GM23338 (cell line): ENCODE data around the gene ACBD3. TPM values are rescaled to one million over a fixed set of nuclear protein-coding genes. Genes with fewer than 3 reads are reported as not detected.

ENCODE experiments used
- ATAC-seq: fragments of 200-7000 bp; cut with Tn5 transposase; 3 replicates; pipeline ENCODE4 v1.9.1; 2020
- DNase-seq: peaks from one replicate; pipeline ENCODE4 v3.0.0-alpha.2; 2015; ENCODE audit warnings: low spot score
- H2AFZ ChIP-seq: fragments of 200-600 bp; sonication (generic); 2 replicates; pipeline ENCODE4 v1.8.0; 2016; ENCODE audit warnings: antibody characterized with exemption, mild to moderate bottlenecking, moderate library complexity
- H3F3A ChIP-seq: fragments of 200-600 bp; sonication (generic); replicated peaks from 2 replicates; pipeline ENCODE4 v1.8.0; 2017; ENCODE audit warnings: antibody characterized with exemption, mixed run types, low read depth
- H3K27ac ChIP-seq: fragments of 200-600 bp; sonication (generic); 2 replicates; pipeline ENCODE4 v1.6.1; 2016; ENCODE audit warnings: low read depth
- H3K27me3 ChIP-seq: fragments of 200-600 bp; sonication (generic); 2 replicates; pipeline ENCODE4 v1.8.0; 2016; ENCODE audit warnings: mild to moderate bottlenecking, mixed run types, moderate library complexity; ENCODE audit not compliant: insufficient read depth
- H3K36me3 ChIP-seq: fragments of 200-600 bp; sonication (generic); 2 replicates; pipeline ENCODE4 v1.8.0; 2016; ENCODE audit warnings: mild to moderate bottlenecking; ENCODE audit not compliant: insufficient read depth
- H3K4me1 ChIP-seq: fragments of 200-600 bp; sonication (generic); 2 replicates; pipeline ENCODE4 v1.8.0; 2016; ENCODE audit warnings: mild to moderate bottlenecking, moderate library complexity; ENCODE audit not compliant: insufficient read depth
- H3K4me2 ChIP-seq: fragments of 200-600 bp; sonication (generic); 2 replicates; pipeline ENCODE4 v1.7.1; 2017; ENCODE audit warnings: mixed run types
- H3K4me3 ChIP-seq: fragments of 200-600 bp; sonication (generic); 2 replicates; pipeline ENCODE4 v1.6.1; 2016; ENCODE audit warnings: mixed run types
- H3K79me2 ChIP-seq: fragments of 200-600 bp; sonication (generic); replicated peaks from 2 replicates; pipeline ENCODE4 v1.8.0; 2017; ENCODE audit warnings: mild to moderate bottlenecking; ENCODE audit not compliant: insufficient read depth
- H3K9me2 ChIP-seq: fragments of 200-600 bp; sonication (generic); 2 replicates; pipeline ENCODE4 v1.8.0; 2017; ENCODE audit not compliant: insufficient read depth
- H4K20me1 ChIP-seq: fragments of 200-600 bp; sonication (generic); replicated peaks from 2 replicates; pipeline ENCODE4 v1.8.0; 2017; ENCODE audit warnings: mild to moderate bottlenecking; ENCODE audit not compliant: insufficient read depth
- H3K27ac Mint-ChIP-seq: 2 replicates; pipeline ENCODE4 v1.8.0; 2020; ENCODE audit warnings: inconsistent platforms, mild to moderate bottlenecking, moderate library complexity, mixed read lengths
- H3K27me3 Mint-ChIP-seq: 3 replicates; pipeline ENCODE4 v1.8.0; 2022; ENCODE audit warnings: low read depth, mild to moderate bottlenecking, moderate library complexity, mixed read lengths, inconsistent platforms; ENCODE audit not compliant: insufficient read depth, poor library complexity
- H3K36me3 Mint-ChIP-seq: 3 replicates; pipeline ENCODE4 v1.8.0; 2021; ENCODE audit warnings: low read depth, mild to moderate bottlenecking, inconsistent platforms, moderate library complexity, mixed read lengths
- H3K4me1 Mint-ChIP-seq: 3 replicates; pipeline ENCODE4 v1.8.0; 2020; ENCODE audit warnings: mild to moderate bottlenecking, inconsistent platforms, mixed read lengths
- H3K4me3 Mint-ChIP-seq: 3 replicates; pipeline ENCODE4 v1.8.0; 2021; ENCODE audit warnings: moderate library complexity, mild to moderate bottlenecking, inconsistent platforms, mixed read lengths
- H3K9me3 Mint-ChIP-seq: 3 replicates; pipeline ENCODE4 v1.8.0; 2020; ENCODE audit warnings: moderate library complexity, mild to moderate bottlenecking, inconsistent platforms, mixed read lengths
- CREB1 ChIP-seq: fragments of 250-450 bp; sonication (Bioruptor Pico); IDR thresholded peaks from 2 replicates; pipeline ENCODE4 v1.5.0; 2020; ENCODE audit warnings: low read depth, mild to moderate bottlenecking, moderate library complexity
- EZH2 ChIP-seq: fragments of 200-600 bp; sonication (generic); IDR thresholded peaks from one replicate; pipeline ENCODE4 v1.8.0; 2017; ENCODE audit warnings: antibody characterized with exemption, mild to moderate bottlenecking, low read depth; ENCODE audit not compliant: unreplicated experiment
- JUNB ChIP-seq: IDR thresholded peaks from one replicate; pipeline ENCODE4 v1.6.1; 2016; ENCODE audit warnings: antibody characterized with exemption; ENCODE audit not compliant: unreplicated experiment
- NANOG ChIP-seq: IDR thresholded peaks from 2 replicates; pipeline ENCODE4 v1.6.1; 2016; ENCODE audit warnings: antibody characterized with exemption, borderline replicate concordance
- polyA plus RNA-seq: library from polyadenylated mRNA; unstranded; fragments of >200 nt; fragmentation: Nextera tagmentation; extraction: Ambion mirVana; gene quantifications from 2 replicates; pipeline ENCODE4 v1.2.1, GENCODE V29; 2016
- total RNA-seq: library from RNA; depleted of rRNA; stranded (reverse); fragments of >200 nt; shearing (Covaris generic); gene quantifications from 2 replicates; pipeline ENCODE4 v1.2.3, GENCODE V29; 2014
- TF ChIP-seq, protein P1 (sequence below): IDR thresholded peaks from one replicate; pipeline ENCODE4 v1.6.1; 2018; ENCODE audit warnings: antibody characterized with exemption; ENCODE audit not compliant: unreplicated experiment
- TF ChIP-seq, protein P2 (sequence below): IDR thresholded peaks from 2 replicates; pipeline ENCODE4 v1.6.1; 2016; ENCODE audit warnings: antibody characterized with exemption
- TF ChIP-seq, protein P3 (sequence below), 2 experiments: fragments of 200-600 bp in 1 of 2; sonication (generic) in 1 of 2; conservative IDR thresholded peaks; 2 replicates each; pipeline versions ENCODE4 v1.5.1 to v1.6.1; 2016 to 2017; ENCODE audit warnings: antibody characterized with exemption in 2 of 2, low read depth in 2 of 2, mild to moderate bottlenecking in 2 of 2, moderate library complexity in 1 of 2

ACBD3 gene
- total and polyA plus RNA-seq, 2 experiments from 2014 or later = 17.1 to 36.2 TPM

DNA sequence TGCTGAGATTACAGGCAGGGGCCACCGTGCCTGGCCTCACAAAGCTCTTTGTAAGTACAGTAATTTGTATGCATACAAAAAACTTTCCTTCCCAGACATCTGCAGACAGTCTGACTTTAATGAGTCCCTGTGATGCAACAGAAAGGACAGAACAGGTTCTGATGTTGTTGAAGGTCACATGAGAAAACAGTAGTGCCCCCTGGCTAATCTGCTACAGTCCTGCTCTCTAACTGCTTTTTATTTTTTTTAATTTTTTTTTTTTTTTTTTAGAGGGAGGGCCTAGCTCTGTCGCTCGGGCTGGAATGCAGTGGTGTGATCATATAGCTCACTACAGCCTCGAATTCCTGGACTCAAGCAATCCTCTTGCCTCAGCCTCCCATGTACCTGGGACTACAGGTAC, 36.7 kb downstream of the ACBD3 start:
- H3K79me2 ChIP-seq = no peaks in the 10 kb centered on the region
- H3K27ac ChIP-seq = no peak overlapping the region
- no peak overlapping the region for H3K4me2 ChIP-seq
- no peak for ATAC-seq
- Mint-ChIP-seq H3K4me3 (no peak overlapping the region), H3K27me3 (peaks cover 3% of the 10 kb centered on the region), H3K4me1 (no peaks in the 10 kb centered on the region), H3K9me3 (no peaks in the 10 kb centered on the region), H3K36me3 (peaks cover 49% of the 10 kb centered on the region), H3K27ac (no peak overlapping the region)
- H3K27me3 ChIP-seq = no peaks in the 10 kb centered on the region
- H3K4me1 ChIP-seq = no peaks in the 10 kb centered on the region
- DNase-seq = peak; percentile 45
- TF ChIP-seq JUNB = no peak
- TF ChIP-seq EZH2 = no peak
- TF ChIP-seq, protein P1, sequence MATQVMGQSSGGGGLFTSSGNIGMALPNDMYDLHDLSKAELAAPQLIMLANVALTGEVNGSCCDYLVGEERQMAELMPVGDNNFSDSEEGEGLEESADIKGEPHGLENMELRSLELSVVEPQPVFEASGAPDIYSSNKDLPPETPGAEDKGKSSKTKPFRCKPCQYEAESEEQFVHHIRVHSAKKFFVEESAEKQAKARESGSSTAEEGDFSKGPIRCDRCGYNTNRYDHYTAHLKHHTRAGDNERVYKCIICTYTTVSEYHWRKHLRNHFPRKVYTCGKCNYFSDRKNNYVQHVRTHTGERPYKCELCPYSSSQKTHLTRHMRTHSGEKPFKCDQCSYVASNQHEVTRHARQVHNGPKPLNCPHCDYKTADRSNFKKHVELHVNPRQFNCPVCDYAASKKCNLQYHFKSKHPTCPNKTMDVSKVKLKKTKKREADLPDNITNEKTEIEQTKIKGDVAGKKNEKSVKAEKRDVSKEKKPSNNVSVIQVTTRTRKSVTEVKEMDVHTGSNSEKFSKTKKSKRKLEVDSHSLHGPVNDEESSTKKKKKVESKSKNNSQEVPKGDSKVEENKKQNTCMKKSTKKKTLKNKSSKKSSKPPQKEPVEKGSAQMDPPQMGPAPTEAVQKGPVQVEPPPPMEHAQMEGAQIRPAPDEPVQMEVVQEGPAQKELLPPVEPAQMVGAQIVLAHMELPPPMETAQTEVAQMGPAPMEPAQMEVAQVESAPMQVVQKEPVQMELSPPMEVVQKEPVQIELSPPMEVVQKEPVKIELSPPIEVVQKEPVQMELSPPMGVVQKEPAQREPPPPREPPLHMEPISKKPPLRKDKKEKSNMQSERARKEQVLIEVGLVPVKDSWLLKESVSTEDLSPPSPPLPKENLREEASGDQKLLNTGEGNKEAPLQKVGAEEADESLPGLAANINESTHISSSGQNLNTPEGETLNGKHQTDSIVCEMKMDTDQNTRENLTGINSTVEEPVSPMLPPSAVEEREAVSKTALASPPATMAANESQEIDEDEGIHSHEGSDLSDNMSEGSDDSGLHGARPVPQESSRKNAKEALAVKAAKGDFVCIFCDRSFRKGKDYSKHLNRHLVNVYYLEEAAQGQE = no peak
- TF ChIP-seq, protein P2, sequence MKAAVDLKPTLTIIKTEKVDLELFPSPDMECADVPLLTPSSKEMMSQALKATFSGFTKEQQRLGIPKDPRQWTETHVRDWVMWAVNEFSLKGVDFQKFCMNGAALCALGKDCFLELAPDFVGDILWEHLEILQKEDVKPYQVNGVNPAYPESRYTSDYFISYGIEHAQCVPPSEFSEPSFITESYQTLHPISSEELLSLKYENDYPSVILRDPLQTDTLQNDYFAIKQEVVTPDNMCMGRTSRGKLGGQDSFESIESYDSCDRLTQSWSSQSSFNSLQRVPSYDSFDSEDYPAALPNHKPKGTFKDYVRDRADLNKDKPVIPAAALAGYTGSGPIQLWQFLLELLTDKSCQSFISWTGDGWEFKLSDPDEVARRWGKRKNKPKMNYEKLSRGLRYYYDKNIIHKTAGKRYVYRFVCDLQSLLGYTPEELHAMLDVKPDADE = no peak
- TF ChIP-seq, protein P3, sequence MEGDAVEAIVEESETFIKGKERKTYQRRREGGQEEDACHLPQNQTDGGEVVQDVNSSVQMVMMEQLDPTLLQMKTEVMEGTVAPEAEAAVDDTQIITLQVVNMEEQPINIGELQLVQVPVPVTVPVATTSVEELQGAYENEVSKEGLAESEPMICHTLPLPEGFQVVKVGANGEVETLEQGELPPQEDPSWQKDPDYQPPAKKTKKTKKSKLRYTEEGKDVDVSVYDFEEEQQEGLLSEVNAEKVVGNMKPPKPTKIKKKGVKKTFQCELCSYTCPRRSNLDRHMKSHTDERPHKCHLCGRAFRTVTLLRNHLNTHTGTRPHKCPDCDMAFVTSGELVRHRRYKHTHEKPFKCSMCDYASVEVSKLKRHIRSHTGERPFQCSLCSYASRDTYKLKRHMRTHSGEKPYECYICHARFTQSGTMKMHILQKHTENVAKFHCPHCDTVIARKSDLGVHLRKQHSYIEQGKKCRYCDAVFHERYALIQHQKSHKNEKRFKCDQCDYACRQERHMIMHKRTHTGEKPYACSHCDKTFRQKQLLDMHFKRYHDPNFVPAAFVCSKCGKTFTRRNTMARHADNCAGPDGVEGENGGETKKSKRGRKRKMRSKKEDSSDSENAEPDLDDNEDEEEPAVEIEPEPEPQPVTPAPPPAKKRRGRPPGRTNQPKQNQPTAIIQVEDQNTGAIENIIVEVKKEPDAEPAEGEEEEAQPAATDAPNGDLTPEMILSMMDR (conservative IDR thresholded peaks at IDR 0.05; ENCODE audit: low read depth in 2 of 2) = peak; percentile 20 to 36; a peak in 3 of 4 replicates
- TF ChIP-seq CREB1 (CRISPR knock-in tag) = no peak
- no peak overlapping the region for H2AFZ ChIP-seq
- 0 out of 2 replicates have a peak, but pooled peaks cover 6% of the 10 kb centered on the region for H3F3A ChIP-seq
- H4K20me1 ChIP-seq = no peaks in the 10 kb centered on the region; the same call in 1 of the 2 replicates
- H3K4me3 ChIP-seq = no peak overlapping the region
- H3K36me3 ChIP-seq = peaks cover 26% of the 10 kb centered on the region; the same call in 1 of the 2 replicates
- H3K9me2 ChIP-seq = no peaks in the 10 kb centered on the region

- H3K36me3 ChIP-seq = peaks cover 30% of the 10 kb centered on the region; the same call in 1 of the 2 replicates
- H3K36me3 Mint-ChIP-seq = peaks cover 54% of the 10 kb centered on the region
These were observed 38.4 kb downstream of the ACBD3 start for GRCh38 chr1:226148121-226148648.

More at GRCh38 chr1:226148121-226148648, 38.4 kb downstream of the ACBD3 start:
- no peaks in the 10 kb centered on the region for H3F3A ChIP-seq
- Mint-ChIP-seq H3K27ac (no peak overlapping the region), H3K9me3 (peaks cover 4% of the 10 kb centered on the region; the same call in 1 of the 3 replicates), H3K4me1 (no peaks in the 10 kb centered on the region), H3K4me3 (no peak overlapping the region), H3K27me3 (peaks cover 3% of the 10 kb centered on the region)
- ATAC-seq = no peak
- H3K4me2 ChIP-seq = no peak overlapping the region
- H3K4me3 ChIP-seq = no peak overlapping the region
- no peak for TF ChIP-seq NANOG
- TF ChIP-seq, protein P3 (conservative IDR thresholded peaks at IDR 0.05; ENCODE audit: low read depth in 2 of 2) = no peak
- TF ChIP-seq, protein P2 = no peak
- no peaks in the 10 kb centered on the region for H3K27me3 ChIP-seq
- H3K27ac ChIP-seq = no peak overlapping the region
- no peaks in the 10 kb centered on the region for H3K79me2 ChIP-seq
- no peak overlapping the region for H2AFZ ChIP-seq
- no peak for DNase-seq
- no peaks in the 10 kb centered on the region for H3K4me1 ChIP-seq
- no peaks in the 10 kb centered on the region; the same call in 1 of the 2 replicates for H4K20me1 ChIP-seq
- H3K9me2 ChIP-seq = no peaks in the 10 kb centered on the region
